Suprapubic skin (tissue), 3 donors: Measurements from ENCODE around the gene OR8B12.

Experiments
- POLR2AphosphoS5 ChIP-seq, 3 donors: sonication (generic); formaldehyde crosslinking; IDR thresholded peaks; one replicate each; pipeline ENCODE4 v1.6.1; 2017; ENCODE audit warnings: antibody characterized with exemption in 3 of 3
- TF ChIP-seq, protein P1 (sequence below), 2 donors: fragments of 200-600 bp in 1 of 2; fragments of 450-650 bp in 1 of 2; sonication (generic) in 1 of 2; IDR thresholded peaks; one replicate each; pipeline ENCODE4 v1.5.1; 2016 to 2019; ENCODE audit warnings: antibody characterized with exemption in 2 of 2, mild to moderate bottlenecking in 1 of 2, moderate library complexity in 1 of 2

DNA sequence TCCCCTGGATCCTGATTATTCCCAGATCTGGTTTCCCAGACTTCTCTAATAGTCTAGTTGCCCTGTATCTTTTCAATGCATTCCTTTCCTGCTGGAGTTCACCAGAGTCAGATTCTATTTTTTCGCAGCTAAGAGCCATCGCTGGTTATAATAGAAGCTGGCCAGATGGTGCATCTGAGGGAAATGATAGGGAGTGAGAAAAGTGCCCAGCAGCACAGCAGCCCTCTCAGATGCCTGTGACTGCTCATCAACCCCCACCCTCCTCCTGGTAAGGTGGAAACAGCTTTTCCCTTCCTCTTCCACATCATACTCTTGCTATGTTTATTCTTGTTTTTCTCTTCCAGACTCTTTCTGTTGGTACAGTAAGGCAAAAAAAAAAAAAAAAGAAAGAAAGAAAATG, 39.1 kb upstream of the OR8B12 start:
- TF ChIP-seq, protein P1, sequence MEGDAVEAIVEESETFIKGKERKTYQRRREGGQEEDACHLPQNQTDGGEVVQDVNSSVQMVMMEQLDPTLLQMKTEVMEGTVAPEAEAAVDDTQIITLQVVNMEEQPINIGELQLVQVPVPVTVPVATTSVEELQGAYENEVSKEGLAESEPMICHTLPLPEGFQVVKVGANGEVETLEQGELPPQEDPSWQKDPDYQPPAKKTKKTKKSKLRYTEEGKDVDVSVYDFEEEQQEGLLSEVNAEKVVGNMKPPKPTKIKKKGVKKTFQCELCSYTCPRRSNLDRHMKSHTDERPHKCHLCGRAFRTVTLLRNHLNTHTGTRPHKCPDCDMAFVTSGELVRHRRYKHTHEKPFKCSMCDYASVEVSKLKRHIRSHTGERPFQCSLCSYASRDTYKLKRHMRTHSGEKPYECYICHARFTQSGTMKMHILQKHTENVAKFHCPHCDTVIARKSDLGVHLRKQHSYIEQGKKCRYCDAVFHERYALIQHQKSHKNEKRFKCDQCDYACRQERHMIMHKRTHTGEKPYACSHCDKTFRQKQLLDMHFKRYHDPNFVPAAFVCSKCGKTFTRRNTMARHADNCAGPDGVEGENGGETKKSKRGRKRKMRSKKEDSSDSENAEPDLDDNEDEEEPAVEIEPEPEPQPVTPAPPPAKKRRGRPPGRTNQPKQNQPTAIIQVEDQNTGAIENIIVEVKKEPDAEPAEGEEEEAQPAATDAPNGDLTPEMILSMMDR (IDR thresholded peaks at IDR 0.05) = no peak
- TF ChIP-seq POLR2AphosphoS5 (IDR thresholded peaks at IDR 0.05) = no peak
